A549 (cell line): Measurements from ENCODE around the gene DTD1. TPM values are rescaled to one million over a fixed set of nuclear protein-coding genes. Genes with fewer than 3 reads are reported as not detected.

Source experiments
- ATAC-seq, 2 experiments: fragments of 200-7000 bp in 1 of 2; fragments of >200 bp in 1 of 2; cut with Nextera tagmentation in 1 of 2; cut with Tn5 transposase in 1 of 2; 3 replicates each; pipeline versions ENCODE4 v1.8.0 to v1.9.1; 2018 to 2020; ENCODE audit warnings: mild to moderate bottlenecking in 1 of 2, moderate library complexity in 1 of 2
- CTCF ChIA-PET: fragments of 300-600 bp; sonication (Branson Sonifier 250); formaldehyde crosslinking; extraction: SDS; loops from one replicate; lab custom pipeline; 2021; ENCODE audit warnings: antibody characterized with exemption, inconsistent platforms; lab: Yijun Ruan, JAX
- POLR2A ChIA-PET: fragments of 350-600 bp; formaldehyde crosslinking; extraction: SDS; loops from one replicate; lab custom pipeline; 2021; ENCODE audit warnings: antibody characterized with exemption, inconsistent platforms; lab: Yijun Ruan, JAX
- DNase-seq, 2 experiments: peaks; one replicate each; pipeline versions ENCODE4 v3.0.0 to v3.0.0-alpha.2; 2011 to 2016; ENCODE audit warnings: low read depth in 1 of 2, low spot score in 1 of 2
- FAIRE-seq: peaks from 2 replicates; lab custom pipeline; 2011; peaks lifted over from hg19 to GRCh38; lab: Jason Lieb, UNC
- H3K27ac ChIP-seq, 2 experiments: fragments of >200 bp; sonication (Bioruptor Twin); formaldehyde crosslinking; 3 replicates each; pipeline ENCODE4 v1.5.1; 2016 to 2017
- H3K4me1 ChIP-seq: fragments of >200 bp; sonication (Bioruptor Twin); formaldehyde crosslinking; 3 replicates; pipeline ENCODE4 v1.6.1; 2016
- H3K4me2 ChIP-seq: fragments of >200 bp; sonication (Bioruptor Twin); formaldehyde crosslinking; 3 replicates; pipeline ENCODE4 v1.6.1; 2016
- H3K4me3 ChIP-seq: fragments of >200 bp; sonication (Bioruptor Twin); formaldehyde crosslinking; 3 replicates; pipeline ENCODE4 v1.5.1; 2016
- H3K9me3 ChIP-seq: fragments of >200 bp; sonication (Bioruptor Twin); formaldehyde crosslinking; 3 replicates; pipeline ENCODE4 v1.6.1; 2016
- EHF ChIP-seq: fragments of 250-450 bp; sonication (Bioruptor Pico); IDR thresholded peaks from 2 replicates; pipeline ENCODE4 v1.5.0; 2020; ENCODE audit warnings: mild to moderate bottlenecking
- EP300 ChIP-seq, 2 experiments: fragments of >200 bp; sonication (Bioruptor Twin); formaldehyde crosslinking; IDR thresholded peaks; 2 replicates in 1 of 2; 3 replicates in 1 of 2; pipeline ENCODE4 v1.6.1; 2016 to 2017
- GATA3 ChIP-seq: IDR thresholded peaks from 2 replicates; pipeline ENCODE4 v1.6.1; 2012; ENCODE audit warnings: borderline replicate concordance
- HEYL ChIP-seq: fragments of 250-450 bp; sonication (Bioruptor Pico); IDR thresholded peaks from 2 replicates; pipeline ENCODE4 v1.8.0; 2021; ENCODE audit warnings: mild to moderate bottlenecking, moderate library complexity
- HOXA7 ChIP-seq: fragments of 250-450 bp; sonication (Bioruptor Pico); IDR thresholded peaks from 2 replicates; pipeline ENCODE4 v1.5.0; 2020; ENCODE audit warnings: mild to moderate bottlenecking, moderate library complexity
- HOXB13 ChIP-seq: fragments of 250-450 bp; sonication (Bioruptor Pico); IDR thresholded peaks from 2 replicates; pipeline ENCODE4 v1.5.0; 2020; ENCODE audit warnings: low read depth, mild to moderate bottlenecking, moderate library complexity
- JUN ChIP-seq, 2 experiments: fragments of >200 bp; sonication (Bioruptor Twin); formaldehyde crosslinking; IDR thresholded peaks; 2 replicates in 1 of 2; 3 replicates in 1 of 2; pipeline ENCODE4 v1.6.1; 2016 to 2017
- KDM1A ChIP-seq: fragments of 200-600 bp; sonication (generic); IDR thresholded peaks from 2 replicates; pipeline ENCODE4 v1.6.1; 2016; ENCODE audit warnings: low read depth, mild to moderate bottlenecking
- KDM5A ChIP-seq: fragments of 200-600 bp; sonication (generic); IDR thresholded peaks from 2 replicates; pipeline ENCODE4 v1.6.1; 2016; ENCODE audit warnings: antibody characterized with exemption, mild to moderate bottlenecking
- MAZ ChIP-seq: fragments of 150-350 bp; IDR thresholded peaks from 2 replicates; pipeline ENCODE4 v1.6.1; 2014; ENCODE audit warnings: antibody characterized with exemption, low read depth, low read length, borderline replicate concordance
- NFE2L2 ChIP-seq: fragments of 150-350 bp; conservative IDR thresholded peaks from 2 replicates; pipeline ENCODE4 v1.6.1; 2014; ENCODE audit warnings: low read length
- NPAS2 ChIP-seq: fragments of 250-450 bp; sonication (Bioruptor Pico); IDR thresholded peaks from 2 replicates; pipeline ENCODE4 v1.8.0; 2022; ENCODE audit warnings: mild to moderate bottlenecking, moderate library complexity, borderline replicate concordance
- NR3C1 ChIP-seq: fragments of >200 bp; sonication (Bioruptor Twin); formaldehyde crosslinking; IDR thresholded peaks from 3 replicates; pipeline ENCODE4 v1.6.1; 2017
- POLR2AphosphoS2 ChIP-seq: conservative IDR thresholded peaks from 2 replicates; pipeline ENCODE4 v1.6.1; 2012; ENCODE audit warnings: low read length, improper control_type of control experiment, inconsistent platforms
- RAD21 ChIP-seq, 2 experiments: fragments of >200 bp in 1 of 2; sonication (Bioruptor Twin) in 1 of 2; formaldehyde crosslinking in 1 of 2; IDR thresholded peaks in 1 of 2; conservative IDR thresholded peaks in 1 of 2; 2 replicates in 1 of 2; 3 replicates in 1 of 2; pipeline ENCODE4 v1.6.1; 2012 to 2018; ENCODE audit warnings: inconsistent platforms in 1 of 2
- RNF2 ChIP-seq: fragments of 200-600 bp; sonication (generic); IDR thresholded peaks from 2 replicates; pipeline ENCODE4 v1.6.1; 2016; ENCODE audit warnings: low read depth, mild to moderate bottlenecking, antibody characterized with exemption, moderate library complexity, borderline replicate concordance
- SMC3 ChIP-seq: fragments of >200 bp; sonication (Bioruptor Twin); formaldehyde crosslinking; IDR thresholded peaks from 3 replicates; pipeline ENCODE4 v1.6.1; 2018; ENCODE audit warnings: inconsistent platforms
- TP53 ChIP-seq: fragments of 250-450 bp; sonication (Bioruptor Pico); IDR thresholded peaks from 2 replicates; pipeline ENCODE4 v1.5.0; 2021; ENCODE audit warnings: mild to moderate bottlenecking, moderate library complexity
- ZFP36 ChIP-seq: fragments of 450-650 bp; IDR thresholded peaks from 2 replicates; pipeline ENCODE4 v1.6.1; 2014; ENCODE audit warnings: borderline replicate concordance; ENCODE audit not compliant: partially characterized antibody
- WGBS: methylation state at CpG from one replicate; pipeline ENCODE4 v1.1.6; 2017; ENCODE audit errors: missing lambda C conversion rate; 5-methylcytosine and 5-hydroxymethylcytosine counted together
- polyA plus RNA-seq, 4 experiments: library from polyadenylated mRNA; depleted of rRNA in 3 of 4; stranded (reverse); fragments of >200 nt; fragmentation: RNase III in 1 of 4; extraction: RNeasy Plus Mini Kit Qiagen cat#74134 plus additional on column Dnase treatment in 1 of 4; gene quantifications; 2 replicates in 3 of 4; 3 replicates in 1 of 4; pipeline ENCODE4 v1.2.3, GENCODE V29; 2011 to 2017
- TF ChIP-seq, protein P1 (sequence below): IDR thresholded peaks from 2 replicates; pipeline ENCODE4 v1.6.1; 2012
- TF ChIP-seq, protein P2 (sequence below): fragments of >200 bp; sonication (Bioruptor Twin); formaldehyde crosslinking; IDR thresholded peaks from 3 replicates; pipeline ENCODE4 v1.5.1; 2016
- TF ChIP-seq, protein P3 (sequence below): fragments of 250-450 bp; sonication (Bioruptor Pico); IDR thresholded peaks from 2 replicates; pipeline ENCODE4 v1.5.0; 2021; ENCODE audit warnings: mild to moderate bottlenecking, moderate library complexity, borderline replicate concordance
- TF ChIP-seq, protein P4 (sequence below): fragments of >200 bp; sonication (Bioruptor Twin); formaldehyde crosslinking; IDR thresholded peaks from 3 replicates; pipeline ENCODE4 v1.6.1; 2016
- TF ChIP-seq, protein P5 (sequence below): IDR thresholded peaks from 2 replicates; pipeline ENCODE4 v1.6.1; 2012
- TF ChIP-seq, protein P6 (sequence below): fragments of >200 bp; sonication (Bioruptor Twin); formaldehyde crosslinking; IDR thresholded peaks from 2 replicates; pipeline ENCODE4 v1.6.1; 2016
- TF ChIP-seq, protein P7 (sequence below): fragments of 450-650 bp; IDR thresholded peaks from 2 replicates; pipeline ENCODE4 v1.6.1; 2014; ENCODE audit warnings: antibody characterized with exemption
- TF ChIP-seq, protein P8 (sequence below): fragments of 150-350 bp; IDR thresholded peaks from 2 replicates; pipeline ENCODE4 v1.6.1; 2014; ENCODE audit warnings: low read depth, mild to moderate bottlenecking, low read length

DTD1 gene
- polyA plus RNA-seq, 2 of the 4 experiments (the other 2 are of a cell fraction): 72.8 to 99.3 TPM

DNA sequence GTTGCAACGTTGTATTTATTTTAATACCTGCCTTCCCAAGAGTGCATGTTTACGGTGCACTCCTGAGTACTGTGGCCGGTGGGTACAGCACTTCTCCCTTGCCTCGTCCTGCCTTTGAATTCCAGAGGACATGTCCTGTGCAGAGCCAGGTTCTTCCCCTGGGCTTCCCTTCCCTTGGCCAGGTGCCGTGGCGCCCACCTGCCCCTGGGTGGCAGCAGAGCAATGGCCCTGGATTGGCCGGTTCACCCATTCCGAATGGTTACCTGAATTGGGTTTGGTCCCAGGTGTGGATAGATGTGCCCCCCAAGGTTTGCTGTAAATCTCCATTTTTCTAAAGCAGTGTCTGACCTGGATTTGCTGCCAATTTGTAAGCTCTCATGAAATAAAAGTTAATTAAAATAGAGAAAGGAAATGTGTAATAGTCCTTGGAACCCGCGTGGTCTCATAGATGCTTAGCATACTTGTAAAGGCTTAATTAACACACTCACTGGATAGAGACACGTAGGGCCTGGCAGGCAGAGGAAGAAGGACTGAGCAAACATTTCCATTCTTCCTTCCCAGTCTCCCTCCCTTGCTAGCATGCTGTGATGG is 40.6 kb downstream of the DTD1 start:
- no peaks in the 10 kb centered on the region for H3K9me3 ChIP-seq
- peak; percentile 39 to 64; a peak in 3 of 6 replicates for ATAC-seq
- no peaks in the 10 kb centered on the region for H3K4me1 ChIP-seq
- DNase-seq: peak; percentile 18 to 21
- no peak overlapping the region for H3K27ac ChIP-seq
- POLR2A ChIA-PET: no interaction called here
- FAIRE-seq: peak; percentile 56
- H3K4me3 ChIP-seq: no peak overlapping the region
- WGBS: 81% methylated on average over 11 of the region's 11 CpGs
- CTCF ChIA-PET: interaction anchor here (0.7 to 1.6 kb wide), 3 partner anchors 10 to 1034 kb away, joined by 3 to 4 read pairs (median 4); no protein-coding TSS in a partner anchor
- TF ChIP-seq, protein P1, sequence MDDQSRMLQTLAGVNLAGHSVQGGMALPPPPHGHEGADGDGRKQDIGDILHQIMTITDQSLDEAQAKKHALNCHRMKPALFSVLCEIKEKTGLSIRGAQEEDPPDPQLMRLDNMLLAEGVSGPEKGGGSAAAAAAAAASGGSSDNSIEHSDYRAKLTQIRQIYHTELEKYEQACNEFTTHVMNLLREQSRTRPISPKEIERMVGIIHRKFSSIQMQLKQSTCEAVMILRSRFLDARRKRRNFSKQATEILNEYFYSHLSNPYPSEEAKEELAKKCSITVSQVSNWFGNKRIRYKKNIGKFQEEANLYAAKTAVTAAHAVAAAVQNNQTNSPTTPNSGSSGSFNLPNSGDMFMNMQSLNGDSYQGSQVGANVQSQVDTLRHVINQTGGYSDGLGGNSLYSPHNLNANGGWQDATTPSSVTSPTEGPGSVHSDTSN: no peak
- peak; percentile 22; the same call in 1 of the 3 replicates for TF ChIP-seq SMC3
- no peak for TF ChIP-seq POLR2AphosphoS2
- TF ChIP-seq JUN (IDR thresholded peaks at IDR 0.05): no peak
- TF ChIP-seq, protein P2, sequence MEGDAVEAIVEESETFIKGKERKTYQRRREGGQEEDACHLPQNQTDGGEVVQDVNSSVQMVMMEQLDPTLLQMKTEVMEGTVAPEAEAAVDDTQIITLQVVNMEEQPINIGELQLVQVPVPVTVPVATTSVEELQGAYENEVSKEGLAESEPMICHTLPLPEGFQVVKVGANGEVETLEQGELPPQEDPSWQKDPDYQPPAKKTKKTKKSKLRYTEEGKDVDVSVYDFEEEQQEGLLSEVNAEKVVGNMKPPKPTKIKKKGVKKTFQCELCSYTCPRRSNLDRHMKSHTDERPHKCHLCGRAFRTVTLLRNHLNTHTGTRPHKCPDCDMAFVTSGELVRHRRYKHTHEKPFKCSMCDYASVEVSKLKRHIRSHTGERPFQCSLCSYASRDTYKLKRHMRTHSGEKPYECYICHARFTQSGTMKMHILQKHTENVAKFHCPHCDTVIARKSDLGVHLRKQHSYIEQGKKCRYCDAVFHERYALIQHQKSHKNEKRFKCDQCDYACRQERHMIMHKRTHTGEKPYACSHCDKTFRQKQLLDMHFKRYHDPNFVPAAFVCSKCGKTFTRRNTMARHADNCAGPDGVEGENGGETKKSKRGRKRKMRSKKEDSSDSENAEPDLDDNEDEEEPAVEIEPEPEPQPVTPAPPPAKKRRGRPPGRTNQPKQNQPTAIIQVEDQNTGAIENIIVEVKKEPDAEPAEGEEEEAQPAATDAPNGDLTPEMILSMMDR: peak; percentile 37; the same call in 2 of the 3 replicates
- no peak for TF ChIP-seq KDM1A
- TF ChIP-seq RAD21 (conservative IDR thresholded peaks at IDR 0.05 in 1 of 2, IDR thresholded peaks at IDR 0.05 in 1 of 2): peak; percentile 48 to 69
- no peak overlapping the region for H3K4me2 ChIP-seq

DNA sequence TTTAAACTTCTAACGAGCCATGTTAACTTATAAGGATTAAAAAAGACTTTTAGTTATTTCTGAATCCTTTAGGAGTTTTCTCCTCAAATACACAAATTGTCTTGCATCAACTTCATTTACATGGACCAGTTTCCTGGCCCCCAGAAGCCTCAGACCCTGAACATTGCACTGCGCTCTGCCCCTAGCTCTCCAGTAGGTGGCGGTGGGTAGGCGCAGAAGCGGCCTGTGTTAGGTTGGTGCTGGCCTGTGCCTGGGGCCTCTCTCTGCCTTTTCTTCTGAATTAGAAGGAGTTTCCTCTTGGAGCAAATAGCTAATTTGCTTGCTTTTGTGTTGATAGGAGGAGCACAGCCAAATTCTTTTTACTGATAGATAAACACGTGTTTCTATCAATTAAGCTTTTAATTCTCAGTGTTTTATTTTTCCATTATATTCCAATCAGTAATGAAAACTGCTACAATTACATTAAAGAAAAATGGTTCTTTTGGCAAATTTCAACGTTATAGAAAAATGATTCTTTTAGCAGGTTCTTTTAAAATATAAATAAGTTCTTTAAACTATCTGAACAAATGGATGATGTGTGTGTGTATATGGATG is 44.4 kb downstream of the DTD1 start:
- CTCF ChIA-PET: interaction anchor here (0.5 to 2.8 kb wide), 53 partner anchors 8 to 1962 kb away, joined by 3 to 20 read pairs (median 4); no protein-coding TSS in a partner anchor
- POLR2A ChIA-PET: no interaction called here
- TF ChIP-seq HOXB13 (CRISPR knock-in tag) (no peak), EP300 (IDR thresholded peaks at IDR 0.05) (no peak), TP53 (CRISPR knock-in tag) (no peak), SMC3 (peak; percentile 88), KDM5A (0 out of 2 replicates have a peak, but pooled peaks have one; percentile 25), GATA3 (no peak), EHF (no peak), NFE2L2 (no peak), MAZ (no peak), NR3C1 (no peak), KDM1A (no peak), RNF2 (no peak), ZFP36 (no peak), NPAS2 (CRISPR knock-in tag) (no peak), HOXA7 (CRISPR knock-in tag) (no peak), HEYL (CRISPR knock-in tag) (no peak)
- TF ChIP-seq, protein P3, sequence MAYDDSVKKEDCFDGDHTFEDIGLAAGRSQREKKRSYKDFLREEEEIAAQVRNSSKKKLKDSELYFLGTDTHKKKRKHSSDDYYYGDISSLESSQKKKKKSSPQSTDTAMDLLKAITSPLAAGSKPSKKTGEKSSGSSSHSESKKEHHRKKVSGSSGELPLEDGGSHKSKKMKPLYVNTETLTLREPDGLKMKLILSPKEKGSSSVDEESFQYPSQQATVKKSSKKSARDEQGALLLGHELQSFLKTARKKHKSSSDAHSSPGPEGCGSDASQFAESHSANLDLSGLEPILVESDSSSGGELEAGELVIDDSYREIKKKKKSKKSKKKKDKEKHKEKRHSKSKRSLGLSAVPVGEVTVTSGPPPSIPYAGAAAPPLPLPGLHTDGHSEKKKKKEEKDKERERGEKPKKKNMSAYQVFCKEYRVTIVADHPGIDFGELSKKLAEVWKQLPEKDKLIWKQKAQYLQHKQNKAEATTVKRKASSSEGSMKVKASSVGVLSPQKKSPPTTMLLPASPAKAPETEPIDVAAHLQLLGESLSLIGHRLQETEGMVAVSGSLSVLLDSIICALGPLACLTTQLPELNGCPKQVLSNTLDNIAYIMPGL: no peak
- TF ChIP-seq, protein P4, sequence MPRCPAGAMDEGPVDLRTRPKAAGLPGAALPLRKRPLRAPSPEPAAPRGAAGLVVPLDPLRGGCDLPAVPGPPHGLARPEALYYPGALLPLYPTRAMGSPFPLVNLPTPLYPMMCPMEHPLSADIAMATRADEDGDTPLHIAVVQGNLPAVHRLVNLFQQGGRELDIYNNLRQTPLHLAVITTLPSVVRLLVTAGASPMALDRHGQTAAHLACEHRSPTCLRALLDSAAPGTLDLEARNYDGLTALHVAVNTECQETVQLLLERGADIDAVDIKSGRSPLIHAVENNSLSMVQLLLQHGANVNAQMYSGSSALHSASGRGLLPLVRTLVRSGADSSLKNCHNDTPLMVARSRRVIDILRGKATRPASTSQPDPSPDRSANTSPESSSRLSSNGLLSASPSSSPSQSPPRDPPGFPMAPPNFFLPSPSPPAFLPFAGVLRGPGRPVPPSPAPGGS: no peak
- TF ChIP-seq, protein P5, sequence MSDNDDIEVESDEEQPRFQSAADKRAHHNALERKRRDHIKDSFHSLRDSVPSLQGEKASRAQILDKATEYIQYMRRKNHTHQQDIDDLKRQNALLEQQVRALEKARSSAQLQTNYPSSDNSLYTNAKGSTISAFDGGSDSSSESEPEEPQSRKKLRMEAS: no peak
- TF ChIP-seq, protein P6, sequence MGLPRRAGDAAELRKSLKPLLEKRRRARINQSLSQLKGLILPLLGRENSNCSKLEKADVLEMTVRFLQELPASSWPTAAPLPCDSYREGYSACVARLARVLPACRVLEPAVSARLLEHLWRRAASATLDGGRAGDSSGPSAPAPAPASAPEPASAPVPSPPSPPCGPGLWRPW: no peak
- TF ChIP-seq, protein P7, sequence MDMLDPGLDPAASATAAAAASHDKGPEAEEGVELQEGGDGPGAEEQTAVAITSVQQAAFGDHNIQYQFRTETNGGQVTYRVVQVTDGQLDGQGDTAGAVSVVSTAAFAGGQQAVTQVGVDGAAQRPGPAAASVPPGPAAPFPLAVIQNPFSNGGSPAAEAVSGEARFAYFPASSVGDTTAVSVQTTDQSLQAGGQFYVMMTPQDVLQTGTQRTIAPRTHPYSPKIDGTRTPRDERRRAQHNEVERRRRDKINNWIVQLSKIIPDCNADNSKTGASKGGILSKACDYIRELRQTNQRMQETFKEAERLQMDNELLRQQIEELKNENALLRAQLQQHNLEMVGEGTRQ: no peak
- TF ChIP-seq, protein P8, sequence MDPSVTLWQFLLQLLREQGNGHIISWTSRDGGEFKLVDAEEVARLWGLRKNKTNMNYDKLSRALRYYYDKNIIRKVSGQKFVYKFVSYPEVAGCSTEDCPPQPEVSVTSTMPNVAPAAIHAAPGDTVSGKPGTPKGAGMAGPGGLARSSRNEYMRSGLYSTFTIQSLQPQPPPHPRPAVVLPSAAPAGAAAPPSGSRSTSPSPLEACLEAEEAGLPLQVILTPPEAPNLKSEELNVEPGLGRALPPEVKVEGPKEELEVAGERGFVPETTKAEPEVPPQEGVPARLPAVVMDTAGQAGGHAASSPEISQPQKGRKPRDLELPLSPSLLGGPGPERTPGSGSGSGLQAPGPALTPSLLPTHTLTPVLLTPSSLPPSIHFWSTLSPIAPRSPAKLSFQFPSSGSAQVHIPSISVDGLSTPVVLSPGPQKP: no peak

More for the DNA sequence above, 44.4 kb downstream of the DTD1 start:
- DNase-seq: peak; percentile 63 to 70
- Histone ChIP-seq H3K9me3 (no peaks in the 10 kb centered on the region), H3K4me2 (no peak overlapping the region), H3K4me1 (no peaks in the 10 kb centered on the region), H3K4me3 (no peak overlapping the region), H3K27ac (no peak overlapping the region)
- peak; percentile 95 to 99 for ATAC-seq
- WGBS: 4% methylated on average over 7 of the region's 7 CpGs
- FAIRE-seq: no peak
